Sciatic nerve (tissue), 1 donor: Measurements from ENCODE around the gene DHRS3. TPM values are rescaled to one million over a fixed set of nuclear protein-coding genes. Genes with fewer than 3 reads are reported as not detected.

Experiments
- microRNA-seq: library from miRNA; unstranded; fragments of <30 nt; microRNA quantifications from one replicate; pipeline ENCODE4 v1.2.0, GENCODE V29; 2020
- total RNA-seq: library from RNA; stranded (reverse); fragmentation: NEBNext Ultra II Directional; extraction: Animal tissue kit (Norgen Biotek cat#: 25700); gene quantifications from one replicate; pipeline ENCODE4 v1.2.1, GENCODE V29; 2021
- donor health status: DM: no; HTN: no; CAD: no.

The DHRS3 gene
- total RNA-seq, 1 donor from 2014 or later, result 271 TPM

Small RNA genes within 50 kb of the gene (microRNA-seq; reads per million reads assigned to microRNA genes)
- not detected for gene MIR6730

Other genes starting within 250 kb of the DHRS3 start
- not detected for gene AADACL4, start 25.9 kb upstream of the DHRS3 start, total RNA-seq
- not detected for gene AADACL3, start 97.9 kb upstream of the DHRS3 start, total RNA-seq
- gene CFAP107, start 128.0 kb upstream of the DHRS3 start, total RNA-seq, result not detected
- gene PRAMEF12, start 155.5 kb upstream of the DHRS3 start, total RNA-seq, result not detected
- not detected for gene PRAMEF1, start 173.2 kb upstream of the DHRS3 start, total RNA-seq
- not detected for gene PRAMEF11, start 213.2 kb upstream of the DHRS3 start, total RNA-seq
- gene HNRNPCL1, start 230.5 kb upstream of the DHRS3 start, total RNA-seq, result not detected
- not detected for gene PRAMEF2, start 238.9 kb upstream of the DHRS3 start, total RNA-seq